ENCODE data around the gene POMP.

DNA sequence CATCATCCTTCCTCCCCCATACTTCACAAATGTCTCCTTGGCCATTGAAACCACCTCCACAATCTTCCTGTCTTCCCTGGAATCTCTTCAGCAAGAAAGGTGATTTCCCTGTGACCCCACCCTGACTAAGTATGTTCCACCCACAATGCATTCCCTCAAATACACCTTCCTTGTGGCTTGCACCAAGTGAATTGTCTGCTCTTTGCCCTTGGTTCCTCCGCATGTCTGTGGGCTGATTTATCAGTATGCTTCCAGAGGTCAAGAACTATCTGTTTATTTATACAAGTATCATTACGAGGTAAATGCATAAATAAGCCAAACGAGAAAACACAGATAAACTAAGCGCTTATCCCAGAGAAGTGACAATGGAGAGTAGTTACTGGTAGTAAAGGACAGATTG is 45.4 kb upstream of the POMP start:
- TF ChIP-seq, protein P1, sequence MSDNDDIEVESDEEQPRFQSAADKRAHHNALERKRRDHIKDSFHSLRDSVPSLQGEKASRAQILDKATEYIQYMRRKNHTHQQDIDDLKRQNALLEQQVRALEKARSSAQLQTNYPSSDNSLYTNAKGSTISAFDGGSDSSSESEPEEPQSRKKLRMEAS (IDR thresholded peaks at IDR 0.05): no peak
- TF ChIP-seq, protein P2, sequence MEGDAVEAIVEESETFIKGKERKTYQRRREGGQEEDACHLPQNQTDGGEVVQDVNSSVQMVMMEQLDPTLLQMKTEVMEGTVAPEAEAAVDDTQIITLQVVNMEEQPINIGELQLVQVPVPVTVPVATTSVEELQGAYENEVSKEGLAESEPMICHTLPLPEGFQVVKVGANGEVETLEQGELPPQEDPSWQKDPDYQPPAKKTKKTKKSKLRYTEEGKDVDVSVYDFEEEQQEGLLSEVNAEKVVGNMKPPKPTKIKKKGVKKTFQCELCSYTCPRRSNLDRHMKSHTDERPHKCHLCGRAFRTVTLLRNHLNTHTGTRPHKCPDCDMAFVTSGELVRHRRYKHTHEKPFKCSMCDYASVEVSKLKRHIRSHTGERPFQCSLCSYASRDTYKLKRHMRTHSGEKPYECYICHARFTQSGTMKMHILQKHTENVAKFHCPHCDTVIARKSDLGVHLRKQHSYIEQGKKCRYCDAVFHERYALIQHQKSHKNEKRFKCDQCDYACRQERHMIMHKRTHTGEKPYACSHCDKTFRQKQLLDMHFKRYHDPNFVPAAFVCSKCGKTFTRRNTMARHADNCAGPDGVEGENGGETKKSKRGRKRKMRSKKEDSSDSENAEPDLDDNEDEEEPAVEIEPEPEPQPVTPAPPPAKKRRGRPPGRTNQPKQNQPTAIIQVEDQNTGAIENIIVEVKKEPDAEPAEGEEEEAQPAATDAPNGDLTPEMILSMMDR (IDR thresholded peaks at IDR 0.05): no peak
- TF ChIP-seq, protein P3, sequence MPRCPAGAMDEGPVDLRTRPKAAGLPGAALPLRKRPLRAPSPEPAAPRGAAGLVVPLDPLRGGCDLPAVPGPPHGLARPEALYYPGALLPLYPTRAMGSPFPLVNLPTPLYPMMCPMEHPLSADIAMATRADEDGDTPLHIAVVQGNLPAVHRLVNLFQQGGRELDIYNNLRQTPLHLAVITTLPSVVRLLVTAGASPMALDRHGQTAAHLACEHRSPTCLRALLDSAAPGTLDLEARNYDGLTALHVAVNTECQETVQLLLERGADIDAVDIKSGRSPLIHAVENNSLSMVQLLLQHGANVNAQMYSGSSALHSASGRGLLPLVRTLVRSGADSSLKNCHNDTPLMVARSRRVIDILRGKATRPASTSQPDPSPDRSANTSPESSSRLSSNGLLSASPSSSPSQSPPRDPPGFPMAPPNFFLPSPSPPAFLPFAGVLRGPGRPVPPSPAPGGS (IDR thresholded peaks at IDR 0.05): no peak

All from A549 (cell line).